ENCODE results near the gene CLCNKB. TPM values are rescaled to one million over a fixed set of nuclear protein-coding genes. Genes with fewer than 3 reads are reported as not detected.

Gene CLCNKB
- total and polyA plus RNA-seq, 2 of the 13 experiments (the other 11 are each of a cell fraction or from before 2014, with no cell fraction given) = 0.04 TPM; not detected in 1

- TF ChIP-seq GABPB1 (CRISPR knock-in tag; IDR thresholded peaks at IDR 0.05) (peak; percentile 49; the same call in 1 of the 2 replicates), MIXL1 (CRISPR knock-in tag; IDR thresholded peaks at IDR 0.05) (0 out of 2 replicates have a peak, but pooled peaks have one; percentile 56), ZNF441 (CRISPR knock-in tag; IDR thresholded peaks at IDR 0.05; ENCODE audit: borderline replicate concordance) (no peak), MXD1 (CRISPR knock-in tag; IDR thresholded peaks at IDR 0.05) (no peak), ZNF101 (CRISPR knock-in tag; IDR thresholded peaks at IDR 0.05; ENCODE audit: borderline replicate concordance, low read depth) (no peak), GTF2F1 (IDR thresholded peaks at IDR 0.05; ENCODE audit: low read length) (no peak), RAD21 (CRISPR knock-in tag; IDR thresholded peaks at IDR 0.05) (peak; percentile 90), SRY (CRISPR knock-in tag; IDR thresholded peaks at IDR 0.05) (no peak), ARHGAP35 (CRISPR knock-in tag; IDR thresholded peaks at IDR 0.05; ENCODE audit: borderline replicate concordance) (no peak; the same call in 1 of the 2 replicates), FOXC1 (CRISPR knock-in tag; IDR thresholded peaks at IDR 0.05; ENCODE audit: borderline replicate concordance) (0 out of 2 replicates have a peak, but pooled peaks have one; percentile 29), ZNF576 (CRISPR knock-in tag; IDR thresholded peaks at IDR 0.05) (no peak), ZNF563 (CRISPR knock-in tag; IDR thresholded peaks at IDR 0.05) (no peak), ZIK1 (CRISPR knock-in tag; IDR thresholded peaks at IDR 0.05; ENCODE audit: borderline replicate concordance, low read depth) (no peak), BATF2 (CRISPR knock-in tag; IDR thresholded peaks at IDR 0.05) (no peak), NFYC (CRISPR knock-in tag; IDR thresholded peaks at IDR 0.05) (no peak), ETV5 (CRISPR knock-in tag; IDR thresholded peaks at IDR 0.05; ENCODE audit: borderline replicate concordance) (peak; percentile 50; the same call in 1 of the 2 replicates), KAT7 (CRISPR knock-in tag; IDR thresholded peaks at IDR 0.05; ENCODE audit: borderline replicate concordance) (no peak), SOX6 (IDR thresholded peaks at IDR 0.05) (no peak), SOX6 (CRISPR knock-in tag; IDR thresholded peaks at IDR 0.05) (peak; percentile 16; the same call in 1 of the 2 replicates), KDM2A (CRISPR knock-in tag; IDR thresholded peaks at IDR 0.05; ENCODE audit: borderline replicate concordance, low read depth) (peak; percentile 60; the same call in 1 of the 2 replicates), DNMT3B (CRISPR knock-in tag; conservative IDR thresholded peaks at IDR 0.05) (no peak)
- TF ChIP-seq, protein P1, sequence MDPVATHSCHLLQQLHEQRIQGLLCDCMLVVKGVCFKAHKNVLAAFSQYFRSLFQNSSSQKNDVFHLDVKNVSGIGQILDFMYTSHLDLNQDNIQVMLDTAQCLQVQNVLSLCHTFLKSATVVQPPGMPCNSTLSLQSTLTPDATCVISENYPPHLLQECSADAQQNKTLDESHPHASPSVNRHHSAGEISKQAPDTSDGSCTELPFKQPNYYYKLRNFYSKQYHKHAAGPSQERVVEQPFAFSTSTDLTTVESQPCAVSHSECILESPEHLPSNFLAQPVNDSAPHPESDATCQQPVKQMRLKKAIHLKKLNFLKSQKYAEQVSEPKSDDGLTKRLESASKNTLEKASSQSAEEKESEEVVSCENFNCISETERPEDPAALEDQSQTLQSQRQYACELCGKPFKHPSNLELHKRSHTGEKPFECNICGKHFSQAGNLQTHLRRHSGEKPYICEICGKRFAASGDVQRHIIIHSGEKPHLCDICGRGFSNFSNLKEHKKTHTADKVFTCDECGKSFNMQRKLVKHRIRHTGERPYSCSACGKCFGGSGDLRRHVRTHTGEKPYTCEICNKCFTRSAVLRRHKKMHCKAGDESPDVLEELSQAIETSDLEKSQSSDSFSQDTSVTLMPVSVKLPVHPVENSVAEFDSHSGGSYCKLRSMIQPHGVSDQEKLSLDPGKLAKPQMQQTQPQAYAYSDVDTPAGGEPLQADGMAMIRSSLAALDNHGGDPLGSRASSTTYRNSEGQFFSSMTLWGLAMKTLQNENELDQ (CRISPR knock-in tag; IDR thresholded peaks at IDR 0.05; ENCODE audit: borderline replicate concordance) = no peak
- TF ChIP-seq, protein P2, sequence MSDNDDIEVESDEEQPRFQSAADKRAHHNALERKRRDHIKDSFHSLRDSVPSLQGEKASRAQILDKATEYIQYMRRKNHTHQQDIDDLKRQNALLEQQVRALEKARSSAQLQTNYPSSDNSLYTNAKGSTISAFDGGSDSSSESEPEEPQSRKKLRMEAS (IDR thresholded peaks at IDR 0.05) = peak; percentile 35; the same call in 1 of the 2 replicates
- TF ChIP-seq, protein P3, sequence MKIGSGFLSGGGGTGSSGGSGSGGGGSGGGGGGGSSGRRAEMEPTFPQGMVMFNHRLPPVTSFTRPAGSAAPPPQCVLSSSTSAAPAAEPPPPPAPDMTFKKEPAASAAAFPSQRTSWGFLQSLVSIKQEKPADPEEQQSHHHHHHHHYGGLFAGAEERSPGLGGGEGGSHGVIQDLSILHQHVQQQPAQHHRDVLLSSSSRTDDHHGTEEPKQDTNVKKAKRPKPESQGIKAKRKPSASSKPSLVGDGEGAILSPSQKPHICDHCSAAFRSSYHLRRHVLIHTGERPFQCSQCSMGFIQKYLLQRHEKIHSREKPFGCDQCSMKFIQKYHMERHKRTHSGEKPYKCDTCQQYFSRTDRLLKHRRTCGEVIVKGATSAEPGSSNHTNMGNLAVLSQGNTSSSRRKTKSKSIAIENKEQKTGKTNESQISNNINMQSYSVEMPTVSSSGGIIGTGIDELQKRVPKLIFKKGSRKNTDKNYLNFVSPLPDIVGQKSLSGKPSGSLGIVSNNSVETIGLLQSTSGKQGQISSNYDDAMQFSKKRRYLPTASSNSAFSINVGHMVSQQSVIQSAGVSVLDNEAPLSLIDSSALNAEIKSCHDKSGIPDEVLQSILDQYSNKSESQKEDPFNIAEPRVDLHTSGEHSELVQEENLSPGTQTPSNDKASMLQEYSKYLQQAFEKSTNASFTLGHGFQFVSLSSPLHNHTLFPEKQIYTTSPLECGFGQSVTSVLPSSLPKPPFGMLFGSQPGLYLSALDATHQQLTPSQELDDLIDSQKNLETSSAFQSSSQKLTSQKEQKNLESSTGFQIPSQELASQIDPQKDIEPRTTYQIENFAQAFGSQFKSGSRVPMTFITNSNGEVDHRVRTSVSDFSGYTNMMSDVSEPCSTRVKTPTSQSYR (CRISPR knock-in tag; IDR thresholded peaks at IDR 0.05; ENCODE audit: borderline replicate concordance) = no peak
Observed at GRCh38 chr1:15994590-15995351, 48.8 kb upstream of the CLCNKB start (continued).

Data from HepG2 (cell line).